Caki2 (cell line): ENCODE results near the gene TLCD3B. TPM values are rescaled to one million over a fixed set of nuclear protein-coding genes. Genes with fewer than 3 reads are reported as not detected.
A peak's percentile ranks its signal among the peaks of the same experiment; 100 is the strongest.
"Not testable (repeated sequence)": the region's sequence is repeated elsewhere in the genome, so short reads cannot be mapped to it uniquely, and the experiment has no call there.

ENCODE experiments used
- DNase-seq: peaks from one replicate; pipeline ENCODE4 v3.0.0-alpha.2; 2015; ENCODE audit warnings: low read depth
- in situ Hi-C: cut with HindIII; loops from 2 replicates; pipeline ENCODE4 v1.10.0; 2016; ENCODE audit warnings: low sequenced_read_pairs, low pct_unique_long_range_greater_than_20kb, mixed read lengths
- total RNA-seq: library from RNA; depleted of rRNA; stranded (reverse); fragments of >200 nt; shearing (Covaris generic); gene quantifications from 2 replicates; pipeline ENCODE4 v1.2.3, GENCODE V29; 2014; ENCODE audit warnings: low replicate concordance

Gene TLCD3B
- total RNA-seq, 1 experiment from 2014 or later, result 1.4 TPM

- no peak for DNase-seq
- in situ Hi-C loops, result no loop called here
Measured at GRCh38 chr16:30031477-30031918, 427 bp upstream of the TLCD3B start.

DNA sequence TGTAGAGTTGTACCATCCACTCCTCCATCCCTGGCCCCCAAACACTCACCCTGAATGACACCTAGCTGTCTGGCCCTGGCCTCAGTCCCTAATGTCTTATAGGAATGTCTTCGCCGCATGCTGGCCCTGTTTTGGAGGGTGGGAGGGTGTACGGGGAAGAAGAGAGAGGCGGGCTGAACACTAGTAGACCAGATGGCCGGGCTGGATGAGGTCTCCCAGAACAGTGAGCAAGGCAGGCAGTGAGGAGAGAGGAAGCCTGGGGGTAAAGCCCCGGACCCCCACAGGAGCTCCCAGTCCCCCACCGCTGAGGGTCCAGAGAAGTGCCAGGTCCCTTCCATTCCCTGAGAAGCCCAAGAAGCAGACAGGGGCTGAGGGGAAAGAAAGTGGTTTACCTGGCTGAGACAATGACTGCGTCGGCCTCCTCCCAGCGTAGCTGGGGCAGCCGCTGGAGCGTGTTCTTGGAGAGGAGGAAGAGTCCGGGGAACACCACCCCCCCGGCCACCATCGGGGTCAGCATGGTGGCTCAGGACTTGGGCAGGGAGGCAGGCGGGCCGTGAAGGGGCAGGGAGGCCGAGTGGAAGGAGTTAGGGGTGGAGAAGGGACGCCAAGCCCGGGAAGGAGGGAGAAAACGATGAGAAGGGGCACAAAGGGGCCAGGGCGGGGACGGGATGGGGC is 923 bp downstream of the TLCD3B start:
- DNase-seq, result no peak
- in situ Hi-C loops, result no loop called here

- peak; percentile 49 for DNase-seq
Measured at GRCh38 chr16:30028438-30029076, 2.5 kb downstream of the TLCD3B start.

GRCh38 chr16:30027588-30028437 is 3.3 kb downstream of the TLCD3B start:
- no peak for DNase-seq
- in situ Hi-C loops, result no loop called here

More at GRCh38 chr16:30028438-30029076, 2.5 kb downstream of the TLCD3B start:
- in situ Hi-C loops, result no loop called here

DNA sequence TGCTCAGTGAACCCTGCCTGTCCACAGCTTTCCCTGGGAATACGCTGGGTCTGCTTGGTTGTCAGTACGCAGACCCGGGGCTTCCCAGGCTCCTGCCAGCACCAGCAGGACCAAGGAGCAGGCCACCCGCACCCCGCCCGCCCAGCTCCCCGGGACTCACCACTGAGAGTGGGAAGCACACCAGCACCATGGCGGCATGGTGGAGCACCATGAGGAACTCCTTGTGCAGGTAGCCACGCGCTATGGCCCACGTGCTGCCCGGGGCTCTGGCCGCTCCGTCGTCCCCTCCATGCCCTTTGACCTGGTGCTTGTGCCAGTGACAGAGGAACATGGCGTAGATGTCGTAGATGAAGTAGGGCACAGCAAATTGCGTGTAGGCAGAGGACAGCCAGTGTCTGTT is 4.6 kb downstream of the TLCD3B start:
- DNase-seq, result no peak
- in situ Hi-C loops, result no loop called here

- in situ Hi-C loops, result no loop called here
- no peak for DNase-seq
Measured at GRCh38 chr16:30025574-30025973, 5.5 kb downstream of the TLCD3B start.

DNA sequence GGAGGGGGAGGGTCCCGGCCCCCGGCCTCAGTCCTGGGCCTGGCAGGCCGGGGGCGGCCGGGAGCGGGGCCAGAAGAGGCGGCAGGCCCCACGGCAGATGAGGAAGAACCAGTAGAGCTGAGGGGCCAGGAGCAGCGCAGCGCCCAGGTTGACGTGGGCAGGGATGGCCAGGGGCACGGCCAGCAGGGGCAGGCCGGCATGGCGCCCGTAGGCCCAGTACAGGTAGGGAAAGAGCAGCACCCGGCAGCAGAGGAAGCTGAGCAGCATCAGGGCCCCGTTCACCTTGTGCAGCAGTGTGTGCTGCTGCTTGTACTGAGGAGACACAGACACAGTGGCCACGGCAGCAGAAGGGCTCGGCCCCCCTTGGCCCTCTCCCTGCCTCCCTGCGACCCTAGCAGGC is 5.9 kb downstream of the TLCD3B start:
- in situ Hi-C loops, result no loop called here
- no peak for DNase-seq

DNA sequence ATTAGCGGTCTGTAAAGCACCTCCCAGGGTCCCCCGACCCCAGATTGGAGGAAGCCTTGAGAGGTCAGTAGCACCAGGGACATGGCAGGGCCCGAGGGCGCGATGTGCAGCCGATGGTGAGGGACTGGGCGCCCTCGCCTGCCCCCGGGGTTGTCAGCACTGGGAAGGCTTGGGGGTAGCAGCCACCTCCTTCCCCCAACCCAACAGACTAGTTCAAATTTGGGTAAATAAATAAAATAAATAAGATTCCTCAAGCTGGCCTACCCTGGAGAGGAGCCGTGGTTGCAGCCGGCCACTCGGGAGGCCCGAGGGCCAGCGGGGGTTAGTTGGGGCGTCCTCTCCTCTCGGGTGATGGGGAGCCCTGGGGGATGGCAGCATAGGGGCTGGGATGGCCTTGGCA is 6.6 kb downstream of the TLCD3B start:
- no peak for DNase-seq
- in situ Hi-C loops, result no loop called here

GRCh38 chr16:30023586-30023985 is 7.5 kb downstream of the TLCD3B start:
- DNase-seq, result no peak
- in situ Hi-C loops, result no loop called here

- in situ Hi-C loops, result no loop called here
- no peak for DNase-seq
Measured at GRCh38 chr16:30022887-30023286, 8.2 kb downstream of the TLCD3B start, which contains the start of gene C16orf92. TSS of gene C16orf92 (plus strand) at chr16:30023198. CDS start at chr16:30023341, 143 bp downstream.

GRCh38 chr16:30018731-30019158 is 12.3 kb downstream of the TLCD3B start:
- in situ Hi-C loops, result no loop called here

GRCh38 chr16:30017937-30018336 is 13.1 kb downstream of the TLCD3B start:
- in situ Hi-C loops, DNase-seq: not testable (repeated sequence)

More at GRCh38 chr16:30018731-30019158, 12.3 kb downstream of the TLCD3B start:
- no peak for DNase-seq

DNA sequence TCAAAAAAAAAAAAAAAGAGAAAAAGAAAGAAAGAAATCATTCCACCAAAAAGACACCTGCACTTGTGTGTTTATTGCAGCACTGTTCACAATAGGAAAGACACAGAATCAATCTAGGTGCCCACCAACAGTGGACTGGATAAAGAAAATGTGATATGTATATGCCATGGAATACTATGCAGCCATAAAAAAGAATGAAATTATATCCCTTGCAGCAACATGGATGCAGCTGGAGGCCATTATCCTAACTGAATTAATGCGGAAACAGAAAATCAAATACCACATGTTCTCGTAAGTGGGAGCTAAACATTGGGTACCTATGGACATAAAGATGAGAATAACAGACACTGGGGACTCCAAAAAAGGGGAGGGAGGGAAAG is 13.8 kb downstream of the TLCD3B start:
- DNase-seq, result no peak
- in situ Hi-C loops, result no loop called here

DNA sequence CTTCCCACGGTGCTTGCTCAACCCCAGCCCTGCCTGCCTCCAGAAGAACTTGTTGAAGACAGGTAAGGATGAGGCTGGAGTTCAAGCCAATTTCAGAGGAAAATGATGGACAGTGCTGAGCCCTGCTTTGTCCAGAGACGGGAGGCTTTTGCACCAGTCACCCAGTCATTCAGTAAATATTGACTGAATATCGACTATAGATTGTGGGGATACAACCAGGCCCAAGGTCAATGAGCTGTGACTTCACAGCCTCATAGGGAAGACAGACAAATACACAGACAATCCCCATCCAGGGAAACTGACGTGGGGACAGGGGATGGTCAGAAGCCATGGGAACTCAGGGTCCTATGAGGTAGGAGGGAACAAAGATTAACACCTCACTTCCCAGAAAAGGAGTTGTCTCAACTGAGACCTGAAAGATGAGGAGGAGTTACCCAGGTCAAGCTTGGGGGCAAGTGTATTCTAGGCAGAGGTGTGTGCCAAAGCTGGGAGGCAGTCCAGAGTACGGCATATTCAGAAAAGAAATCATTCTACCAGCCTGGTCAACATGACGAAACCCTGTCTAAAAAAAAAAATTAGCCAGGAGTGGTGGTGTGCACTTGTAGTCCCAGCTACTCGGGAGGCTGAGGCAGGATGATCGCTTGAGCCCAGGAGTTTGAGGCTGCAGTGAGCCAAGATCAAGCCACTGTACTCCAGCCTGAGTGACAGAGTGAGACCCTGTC is 14.4 kb downstream of the TLCD3B start:
- in situ Hi-C loops, result no loop called here
- no peak for DNase-seq

DNA sequence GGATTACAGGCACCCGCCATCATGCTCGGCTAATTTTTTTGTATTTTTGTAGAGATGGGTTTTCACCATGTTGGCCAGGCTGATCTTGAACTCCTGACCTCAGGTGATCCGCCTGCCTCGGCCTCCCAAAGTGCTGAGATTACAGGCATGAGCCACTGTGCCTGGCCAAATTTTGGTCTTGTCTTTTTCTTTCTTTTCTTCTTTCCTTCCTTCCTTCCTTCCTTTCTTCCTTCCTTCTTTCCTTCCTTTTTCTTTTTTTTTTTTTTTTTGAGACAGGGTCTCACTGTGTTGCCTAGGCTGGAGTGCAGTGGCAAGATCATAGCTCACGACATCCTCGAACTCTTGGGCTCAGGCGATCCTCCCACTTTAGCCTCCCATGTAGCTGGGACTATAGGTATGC is 15.6 kb downstream of the TLCD3B start:
- in situ Hi-C loops, DNase-seq: not testable (repeated sequence)

- in situ Hi-C loops, DNase-seq: not testable (repeated sequence)
Measured at GRCh38 chr16:30012598-30012997, 18.5 kb downstream of the TLCD3B start.

GRCh38 chr16:30011714-30012504 is 19.2 kb downstream of the TLCD3B start:
- no peak for DNase-seq
- in situ Hi-C loops, result no loop called here
